ENCODE data around the gene GRIN2A. TPM values are rescaled to one million over a fixed set of nuclear protein-coding genes. Genes with fewer than 3 reads are reported as not detected.

The GRIN2A gene
- total RNA-seq, 1 donor = 3.4 TPM

DNA sequence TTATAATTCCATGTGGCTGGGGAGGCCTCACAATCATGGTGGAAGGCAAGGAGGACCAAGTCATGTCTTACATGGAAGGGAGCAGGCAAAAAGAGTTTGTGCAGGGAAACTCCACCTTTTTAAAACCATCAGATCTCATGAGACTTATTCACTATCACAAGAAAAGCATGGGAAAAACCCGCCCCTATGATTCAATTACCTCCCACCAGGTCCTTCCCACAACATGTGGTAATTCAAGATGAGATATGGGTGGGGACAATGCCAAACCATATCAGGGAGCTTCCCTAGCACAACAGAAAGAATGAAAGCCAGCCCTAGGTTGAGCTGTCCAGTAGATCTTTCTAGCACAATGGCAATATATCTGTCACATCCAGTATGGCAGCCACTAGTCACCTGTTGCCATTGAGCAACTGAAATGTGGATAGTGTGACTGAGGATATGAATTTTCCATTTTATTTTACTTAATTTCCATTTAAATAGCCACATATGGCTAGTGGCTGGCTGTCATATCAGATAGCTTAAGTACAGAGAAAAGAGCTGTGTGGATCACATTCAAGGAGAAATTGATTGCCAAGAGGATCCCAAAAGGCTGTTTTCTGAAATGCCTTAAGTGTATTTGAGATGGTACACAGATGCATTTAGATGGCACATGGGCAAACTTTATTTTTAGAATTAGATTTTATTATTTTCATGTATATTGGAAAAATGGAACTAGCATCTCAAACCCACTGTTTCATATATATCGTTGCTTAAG lies 273.0 kb downstream of the GRIN2A start:
- TF ChIP-seq, protein P1, sequence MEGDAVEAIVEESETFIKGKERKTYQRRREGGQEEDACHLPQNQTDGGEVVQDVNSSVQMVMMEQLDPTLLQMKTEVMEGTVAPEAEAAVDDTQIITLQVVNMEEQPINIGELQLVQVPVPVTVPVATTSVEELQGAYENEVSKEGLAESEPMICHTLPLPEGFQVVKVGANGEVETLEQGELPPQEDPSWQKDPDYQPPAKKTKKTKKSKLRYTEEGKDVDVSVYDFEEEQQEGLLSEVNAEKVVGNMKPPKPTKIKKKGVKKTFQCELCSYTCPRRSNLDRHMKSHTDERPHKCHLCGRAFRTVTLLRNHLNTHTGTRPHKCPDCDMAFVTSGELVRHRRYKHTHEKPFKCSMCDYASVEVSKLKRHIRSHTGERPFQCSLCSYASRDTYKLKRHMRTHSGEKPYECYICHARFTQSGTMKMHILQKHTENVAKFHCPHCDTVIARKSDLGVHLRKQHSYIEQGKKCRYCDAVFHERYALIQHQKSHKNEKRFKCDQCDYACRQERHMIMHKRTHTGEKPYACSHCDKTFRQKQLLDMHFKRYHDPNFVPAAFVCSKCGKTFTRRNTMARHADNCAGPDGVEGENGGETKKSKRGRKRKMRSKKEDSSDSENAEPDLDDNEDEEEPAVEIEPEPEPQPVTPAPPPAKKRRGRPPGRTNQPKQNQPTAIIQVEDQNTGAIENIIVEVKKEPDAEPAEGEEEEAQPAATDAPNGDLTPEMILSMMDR (IDR thresholded peaks at IDR 0.05; ENCODE audit: insufficient read depth, low read length) = no peak
- DNase-seq (ENCODE audit: low read depth) = no peak
- H3K4me3 ChIP-seq (ENCODE audit: low read depth, low read length) = no peak overlapping the region

DNA sequence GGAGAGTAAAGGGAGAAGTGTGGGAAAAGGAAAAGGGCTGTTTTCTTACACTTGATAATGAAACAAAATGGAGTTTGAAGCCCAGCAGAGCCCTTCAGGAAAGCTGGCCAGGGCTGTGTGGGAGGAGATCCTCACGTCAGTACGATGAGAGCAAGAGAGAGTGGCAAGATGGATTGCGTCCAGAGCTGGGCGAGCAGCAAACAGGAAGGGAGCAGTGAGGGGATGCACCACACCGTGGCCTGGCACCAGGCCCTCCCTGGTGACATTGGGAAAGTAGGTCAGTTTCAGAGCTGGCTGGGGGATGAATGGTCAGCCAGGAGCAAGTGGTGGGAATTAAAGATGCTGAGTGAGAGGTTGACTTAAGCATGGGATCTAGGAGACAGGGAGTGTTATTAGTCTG lies 273.6 kb downstream of the GRIN2A start:
- no peak overlapping the region for H3K4me3 ChIP-seq (ENCODE audit: low read depth, low read length)
- TF ChIP-seq, protein P1 (IDR thresholded peaks at IDR 0.05; ENCODE audit: insufficient read depth, low read length) = no peak
- no peak for DNase-seq (ENCODE audit: low read depth)

DNA sequence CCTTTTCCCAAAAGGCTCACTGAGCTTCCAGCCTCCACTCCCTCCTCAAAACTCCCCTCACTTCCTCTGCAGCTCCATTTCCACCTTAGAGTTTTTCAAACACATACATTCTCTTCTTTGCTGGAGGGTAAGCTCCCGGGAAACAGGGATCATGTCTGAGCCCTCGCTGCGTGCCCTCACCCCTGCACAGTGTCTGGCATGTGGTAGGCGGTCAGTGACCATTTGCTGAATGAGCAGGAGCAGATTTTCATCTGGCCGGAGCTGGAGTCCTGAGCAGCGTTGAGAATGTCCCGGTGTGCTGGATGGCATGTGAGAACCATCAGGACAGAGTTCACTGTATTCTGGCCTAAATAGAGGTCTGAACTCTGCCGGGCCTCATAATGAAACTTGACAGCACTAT lies 274.5 kb downstream of the GRIN2A start:
- TF ChIP-seq, protein P1 (IDR thresholded peaks at IDR 0.05; ENCODE audit: insufficient read depth, low read length) = no peak
- DNase-seq (ENCODE audit: low read depth) = no peak
- no peak overlapping the region for H3K4me3 ChIP-seq (ENCODE audit: low read depth, low read length)

DNA sequence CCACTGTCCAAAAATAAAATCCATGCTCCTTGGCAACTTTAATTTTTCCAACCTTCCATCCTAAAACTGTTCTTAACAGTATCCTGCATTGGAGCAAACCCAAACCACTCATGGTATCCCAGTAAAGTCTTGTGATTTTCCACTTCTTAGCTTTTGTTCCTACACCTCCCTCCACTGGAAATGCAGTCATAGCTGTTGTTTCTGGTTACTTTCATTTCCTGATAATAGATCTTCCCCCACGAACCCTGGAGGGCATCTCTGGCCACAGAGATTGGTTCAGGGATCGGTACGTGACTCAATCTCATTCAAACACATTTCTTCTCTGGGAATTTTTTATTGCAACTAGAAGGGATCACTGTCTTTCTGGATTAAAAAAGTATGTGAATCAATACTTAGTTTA lies 276.0 kb downstream of the GRIN2A start:
- no peak overlapping the region for H3K4me3 ChIP-seq (ENCODE audit: low read depth, low read length)
- DNase-seq (ENCODE audit: low read depth) = no peak
- TF ChIP-seq, protein P1 (IDR thresholded peaks at IDR 0.05; ENCODE audit: insufficient read depth, low read length) = no peak

DNA sequence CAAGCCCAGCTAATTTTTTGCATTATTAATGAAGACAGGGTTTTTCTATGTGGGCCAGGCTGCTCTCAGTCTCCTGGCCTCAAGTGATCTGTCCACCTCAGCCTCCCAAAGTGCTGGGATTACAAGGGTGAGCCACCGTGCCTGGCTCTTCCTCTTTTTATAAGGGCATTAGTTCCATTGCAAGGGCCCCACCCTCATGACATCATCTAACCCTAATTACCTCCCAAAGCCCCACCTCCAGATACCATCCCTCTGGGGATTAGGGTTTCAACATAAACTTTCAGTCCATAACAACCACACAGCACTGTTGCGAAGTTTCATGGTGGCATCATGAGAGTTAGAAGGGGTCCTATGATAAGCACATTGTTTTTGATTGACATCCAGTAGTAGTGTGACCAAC lies 277.7 kb downstream of the GRIN2A start:
- no peak for DNase-seq (ENCODE audit: low read depth)
- no peak overlapping the region for H3K4me3 ChIP-seq (ENCODE audit: low read depth, low read length)
- TF ChIP-seq, protein P1 (IDR thresholded peaks at IDR 0.05; ENCODE audit: insufficient read depth, low read length) = no peak

DNA sequence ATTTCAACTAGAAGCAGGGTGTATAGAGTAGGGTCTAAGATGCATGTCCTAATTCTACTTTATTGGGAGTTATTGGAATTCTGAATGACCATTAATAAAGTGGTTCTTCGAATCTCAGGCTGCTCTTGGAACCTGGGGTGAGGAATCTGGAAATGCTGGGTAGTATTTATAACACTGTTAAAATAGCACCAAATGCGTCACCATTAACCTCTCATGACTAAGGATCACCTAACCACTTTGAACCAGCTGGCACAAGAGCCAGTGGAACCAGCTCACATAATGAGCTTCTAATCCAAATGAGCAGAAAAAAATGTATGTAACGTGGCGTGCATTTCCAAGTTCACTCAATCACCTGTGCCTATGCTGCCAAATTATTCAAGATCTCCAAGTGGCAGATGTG lies 281.7 kb downstream of the GRIN2A start:
- no peak overlapping the region for H3K4me3 ChIP-seq (ENCODE audit: low read depth, low read length)
- TF ChIP-seq, protein P1 (IDR thresholded peaks at IDR 0.05; ENCODE audit: insufficient read depth, low read length) = no peak
- DNase-seq (ENCODE audit: low read depth) = no peak

DNA sequence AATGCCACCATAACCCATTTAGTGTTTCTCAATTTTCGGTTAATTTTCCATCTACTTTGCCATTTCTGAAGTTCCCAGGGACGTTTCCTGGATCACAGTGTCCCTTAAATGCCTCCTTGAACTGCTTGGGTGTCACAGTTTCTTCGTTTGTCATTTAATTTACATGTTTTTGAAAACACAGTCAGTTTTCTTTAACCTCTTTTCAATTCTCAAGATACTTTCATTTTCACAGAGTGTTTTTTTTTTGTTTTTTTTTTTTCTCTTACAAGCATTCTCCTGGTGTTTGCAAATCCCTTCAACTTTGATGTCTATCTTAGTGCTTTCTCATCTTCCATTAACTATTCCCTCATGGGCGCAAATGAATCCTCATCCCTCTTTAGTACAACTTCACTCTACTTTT lies 283.7 kb downstream of the GRIN2A start:
- no peak for DNase-seq (ENCODE audit: low read depth)
- no peak overlapping the region for H3K4me3 ChIP-seq (ENCODE audit: low read depth, low read length)
- TF ChIP-seq, protein P1 (IDR thresholded peaks at IDR 0.05; ENCODE audit: insufficient read depth, low read length) = no peak
